Right hindlimb (tissue), 1 donor: ENCODE results near the gene ADARB1.
A peak's percentile ranks its signal among the peaks of the same experiment; 100 is the strongest.
"Not testable (repeated sequence)": the region's sequence is repeated elsewhere in the genome, so short reads cannot be mapped to it uniquely, and the experiment has no call there.

Experiments
- DNase-seq: peaks from one replicate; pipeline ENCODE4 v3.0.0-alpha.2; 2018

Gene ADARB1

DNA sequence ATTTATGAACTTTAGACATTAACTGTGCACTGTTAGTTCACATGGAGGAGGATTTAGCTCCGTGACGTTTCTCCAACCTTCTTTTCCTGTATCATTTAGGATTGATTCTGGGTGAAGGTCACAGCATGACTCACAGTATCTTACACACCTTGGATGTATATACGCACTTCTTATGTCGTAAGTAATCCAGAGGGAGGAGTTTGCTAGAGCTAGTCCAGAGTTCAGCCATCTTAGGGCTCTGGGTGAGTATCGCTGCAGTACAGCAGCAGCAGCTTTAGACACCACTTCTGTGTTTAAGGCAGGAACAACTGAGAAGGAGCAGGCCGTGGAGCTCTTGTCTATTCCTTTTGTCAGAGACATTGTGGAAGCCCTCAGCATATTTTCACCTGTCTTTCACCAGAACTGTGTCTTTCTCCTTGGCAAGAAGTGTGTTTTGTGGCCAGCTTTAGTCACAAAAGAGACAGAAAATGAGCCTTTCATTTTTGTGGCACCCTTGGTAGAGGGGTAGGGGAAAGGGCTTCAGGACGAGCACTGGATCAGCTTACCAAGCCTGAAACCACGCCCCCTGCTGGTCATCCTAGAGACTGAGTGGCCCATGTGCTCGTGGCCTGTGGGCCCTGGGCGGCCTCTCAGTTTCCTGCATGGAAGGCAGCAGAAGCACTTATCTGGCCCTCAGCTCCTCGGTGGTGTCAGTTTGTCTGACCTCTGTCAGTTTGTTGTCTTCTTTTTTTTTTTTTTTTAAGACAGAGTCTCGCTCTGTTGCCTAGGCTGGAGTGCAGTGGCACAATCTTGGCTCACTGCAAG lies 64.0 kb downstream of the ADARB1 start:
- DNase-seq: peak; percentile 61

GRCh38 chr21:45139003-45139360 lies 64.6 kb downstream of the ADARB1 start:
- DNase-seq: not testable (repeated sequence)

DNA sequence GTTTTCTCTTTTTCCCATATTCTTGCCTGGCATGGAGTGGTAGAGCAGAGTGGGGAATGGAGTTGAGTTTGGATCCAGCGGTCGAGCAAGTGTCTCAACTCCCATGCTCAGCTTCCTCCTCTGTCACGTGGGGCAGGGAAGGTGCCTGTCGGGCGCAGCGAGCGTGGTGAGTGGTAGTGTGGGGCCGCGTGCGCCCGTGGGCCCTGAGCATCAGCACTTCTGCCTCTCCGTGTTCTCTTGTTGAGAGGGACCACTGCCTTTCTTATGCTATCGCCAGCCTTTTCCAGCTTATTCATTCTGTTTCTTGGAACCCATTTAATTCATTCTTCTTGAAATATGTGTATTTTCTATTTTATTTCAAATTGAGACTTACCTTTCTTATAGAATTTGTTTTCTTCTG lies 65.1 kb downstream of the ADARB1 start:
- no peak for DNase-seq

DNA sequence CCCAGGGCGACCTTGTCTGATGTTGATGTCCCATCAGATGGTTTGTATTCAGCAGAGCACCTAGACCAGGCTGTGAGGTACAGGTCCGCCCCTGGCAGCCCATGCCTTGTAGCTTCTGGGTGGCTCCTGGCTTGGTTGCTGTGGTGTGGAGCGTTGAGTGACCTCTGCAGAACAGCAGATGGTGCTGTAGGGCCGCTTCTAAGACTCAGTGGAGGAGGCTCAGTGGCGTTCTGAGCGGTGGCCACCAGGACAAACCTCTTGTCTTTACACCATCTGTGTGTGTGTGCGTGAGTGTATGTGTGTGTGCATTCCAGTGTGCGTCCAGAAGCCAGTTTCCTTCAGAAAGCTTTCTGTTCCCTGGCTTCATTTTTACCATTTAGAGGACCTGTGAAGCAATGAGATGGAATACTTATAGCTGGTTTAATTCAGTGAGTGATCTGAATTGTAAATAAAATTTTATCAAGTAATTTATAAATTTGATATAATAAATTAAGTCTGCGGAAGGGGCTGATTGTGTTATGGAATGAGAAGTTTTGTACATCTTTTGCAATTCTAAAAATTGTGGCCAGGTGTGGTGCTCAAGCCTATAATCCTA lies 66.1 kb downstream of the ADARB1 start:
- DNase-seq: peak; percentile 90

- DNase-seq: not testable (repeated sequence)
Measured at GRCh38 chr21:45140944-45141343, 66.6 kb downstream of the ADARB1 start.

- DNase-seq: no peak
Measured at GRCh38 chr21:45141507-45141906, 67.1 kb downstream of the ADARB1 start.

DNA sequence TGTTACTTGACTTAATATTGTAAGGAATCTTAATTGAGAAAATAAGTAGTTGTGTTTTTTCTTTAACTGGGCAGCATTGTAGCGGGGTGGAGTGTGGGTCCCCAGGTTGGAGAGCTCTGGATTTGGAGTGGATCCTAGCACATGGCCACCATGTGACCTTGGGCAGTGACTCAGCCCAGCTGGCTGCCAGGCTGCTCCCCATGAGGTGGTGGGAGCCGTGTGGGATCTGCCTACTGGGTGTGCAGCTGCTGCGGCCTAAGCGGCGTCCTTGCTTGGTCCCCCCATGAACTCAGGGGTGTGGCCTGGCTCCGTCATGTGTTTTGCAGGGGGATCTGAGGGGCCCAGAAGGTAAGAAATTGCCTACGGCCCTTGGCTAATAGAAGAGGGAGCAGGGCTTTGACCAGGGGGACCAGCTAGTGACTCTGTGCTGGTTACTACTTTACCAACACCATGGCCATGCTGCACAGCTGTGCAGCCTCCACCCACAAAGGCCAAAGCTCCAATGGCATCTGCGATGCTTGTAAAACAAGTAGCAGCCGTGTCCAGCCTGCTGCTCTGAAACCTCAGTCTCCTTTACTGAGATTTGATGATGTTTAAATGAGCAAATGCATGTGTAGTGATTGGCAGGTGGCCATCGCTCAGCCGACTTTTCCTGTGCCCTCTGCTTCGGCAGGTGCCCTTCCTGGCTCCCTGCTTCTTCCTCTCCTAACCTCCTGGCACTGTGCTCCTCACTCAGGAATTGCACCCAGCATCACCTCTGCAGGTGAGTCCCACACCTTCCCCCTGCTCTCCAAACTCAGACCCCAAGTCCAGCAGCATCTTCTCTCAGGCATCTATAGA lies 68.3 kb downstream of the ADARB1 start:
- peak; percentile 71 for DNase-seq

GRCh38 chr21:45143855-45144254 lies 69.5 kb downstream of the ADARB1 start:
- no peak for DNase-seq

- no peak for DNase-seq
Measured at GRCh38 chr21:45145146-45145545, 70.8 kb downstream of the ADARB1 start.

GRCh38 chr21:45145846-45146245 lies 71.5 kb downstream of the ADARB1 start:
- not testable (repeated sequence) for DNase-seq

DNA sequence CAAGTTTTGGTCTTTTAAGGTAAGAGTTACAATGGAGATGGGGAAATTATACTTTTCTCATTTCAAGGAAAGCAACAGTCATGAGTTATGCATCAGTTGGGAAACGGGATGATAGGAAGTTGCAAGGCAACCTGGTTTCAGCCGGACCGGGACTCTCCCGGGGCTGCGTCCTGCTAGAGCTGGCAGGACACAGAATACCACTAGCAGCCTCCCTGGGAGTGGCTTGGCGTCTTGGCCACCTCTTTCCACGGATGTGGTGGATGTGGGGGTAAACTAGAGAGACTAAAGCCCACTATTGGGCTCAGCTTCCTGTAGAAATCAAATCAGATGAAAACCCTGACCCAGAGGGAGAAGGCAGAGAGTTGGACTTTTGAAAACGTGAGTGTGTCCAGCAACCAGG lies 71.9 kb downstream of the ADARB1 start:
- DNase-seq: peak; percentile 23

DNA sequence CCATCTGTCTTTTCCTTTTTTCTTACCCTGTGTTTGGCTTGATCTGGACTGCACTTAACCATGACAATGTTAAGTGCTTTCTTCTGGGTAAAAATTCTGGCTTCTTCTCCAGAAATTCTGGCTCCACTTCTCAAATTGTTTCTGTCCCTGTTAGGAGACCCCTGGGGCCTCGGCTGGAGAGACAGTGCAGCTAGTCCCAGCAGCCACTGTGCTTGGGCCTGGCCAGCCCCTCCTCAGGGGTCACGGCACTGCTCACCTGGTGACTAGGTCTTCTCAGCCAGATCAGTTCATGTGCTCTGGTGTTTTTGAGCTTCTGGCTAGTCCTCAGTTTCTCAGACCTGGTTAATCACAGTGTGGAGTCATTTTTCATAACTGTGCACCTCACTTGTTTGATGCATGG lies 72.4 kb downstream of the ADARB1 start:
- no peak for DNase-seq

DNA sequence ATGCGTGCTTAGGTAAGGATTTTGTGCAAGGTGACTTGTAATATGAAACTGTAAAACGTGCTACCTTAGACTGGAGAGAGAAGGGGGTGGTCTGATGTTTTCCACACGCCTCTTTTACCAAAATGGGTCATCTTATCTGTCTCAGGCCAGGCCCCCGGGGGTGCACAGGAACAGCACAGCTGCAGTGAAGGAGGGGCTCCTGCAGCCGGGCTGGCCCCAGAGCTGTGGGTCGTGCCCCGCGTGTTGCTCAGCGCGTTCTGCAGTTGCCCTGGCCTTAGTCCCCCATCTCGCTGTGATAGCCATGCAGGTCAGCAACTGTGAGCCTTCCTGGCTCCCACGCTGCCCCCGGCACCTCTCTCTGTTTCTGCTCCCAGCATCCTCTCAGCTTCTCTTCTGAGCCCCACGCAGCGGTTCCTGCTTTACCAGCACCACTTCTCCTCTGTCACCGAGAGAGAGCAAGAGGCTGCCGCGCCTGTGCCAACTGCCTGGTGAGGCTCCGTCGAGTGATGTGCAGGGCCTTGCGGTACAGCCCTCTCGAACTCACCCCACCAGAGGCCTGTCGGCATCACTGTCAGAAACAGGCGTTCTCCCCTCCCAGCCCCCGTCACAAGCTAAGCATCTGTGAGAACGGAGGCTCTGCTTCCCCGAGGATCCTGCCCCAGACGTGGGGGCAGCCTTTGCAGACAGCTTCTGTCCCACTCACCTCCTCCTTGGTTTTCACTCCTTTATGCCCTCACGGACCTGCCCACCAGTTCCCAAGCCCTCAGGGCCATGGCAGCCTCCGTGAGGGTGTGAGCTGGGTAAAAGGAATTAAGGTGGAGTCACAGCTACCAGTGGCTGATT lies 73.3 kb downstream of the ADARB1 start:
- no peak for DNase-seq

DNA sequence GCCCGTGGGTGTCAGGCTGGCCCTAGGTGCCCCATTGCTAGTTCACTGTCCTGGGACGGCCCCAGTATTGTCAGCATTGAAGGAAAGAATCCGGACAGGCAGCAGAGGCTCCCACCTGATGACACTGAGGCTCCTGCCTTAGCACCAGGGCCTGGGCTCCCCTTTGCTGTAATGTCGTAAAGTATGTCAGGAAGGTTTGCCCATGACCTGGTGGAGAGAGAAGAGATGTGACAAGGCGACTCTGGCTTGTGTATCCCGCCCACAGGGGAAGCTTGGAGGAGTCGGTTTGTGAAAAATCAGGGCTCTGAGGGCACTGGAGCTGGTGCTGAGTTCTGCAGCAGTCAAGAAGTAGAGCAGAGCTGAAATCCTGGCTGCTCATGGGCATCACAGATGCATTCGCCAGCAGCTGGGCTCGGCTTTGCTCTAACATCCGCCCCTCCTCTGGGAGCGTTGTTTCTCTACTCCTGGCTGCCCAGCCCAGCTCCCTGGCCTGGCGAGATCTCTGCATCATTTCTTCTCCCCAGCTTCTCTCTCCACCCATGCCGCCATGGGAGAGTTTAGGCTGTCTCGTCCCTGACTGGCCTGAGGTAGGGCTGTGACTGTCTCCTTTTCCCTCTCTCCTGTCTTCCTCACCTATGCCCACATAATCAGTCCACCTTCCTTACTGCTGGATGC lies 74.1 kb downstream of the ADARB1 start:
- DNase-seq: no peak

GRCh38 chr21:45149021-45149420 lies 74.6 kb downstream of the ADARB1 start:
- DNase-seq: no peak

DNA sequence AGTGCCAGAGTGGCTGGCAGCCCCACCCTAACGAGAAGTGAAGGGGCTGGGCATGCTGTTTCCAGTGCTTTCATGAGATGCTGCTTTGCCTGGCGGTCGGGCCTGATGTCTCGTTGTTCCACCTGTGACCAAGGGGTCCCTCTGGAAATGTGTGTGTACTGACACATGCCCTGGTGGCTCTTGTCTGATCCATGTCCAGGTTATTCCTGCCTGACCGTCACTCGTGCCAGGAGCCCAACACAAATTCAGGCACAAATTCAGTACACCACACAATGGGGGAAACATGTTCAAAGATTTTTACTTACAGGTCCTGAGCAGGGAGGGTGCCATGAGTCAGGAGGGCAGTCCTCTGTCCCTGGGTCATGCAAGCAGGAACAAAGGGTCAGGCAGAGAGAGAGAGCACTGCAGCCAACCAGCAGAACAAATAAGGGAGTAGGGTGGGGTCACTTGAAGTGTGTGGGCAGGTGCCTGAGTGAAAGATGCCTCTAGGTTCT lies 76.3 kb downstream of the ADARB1 start:
- no peak for DNase-seq

DNA sequence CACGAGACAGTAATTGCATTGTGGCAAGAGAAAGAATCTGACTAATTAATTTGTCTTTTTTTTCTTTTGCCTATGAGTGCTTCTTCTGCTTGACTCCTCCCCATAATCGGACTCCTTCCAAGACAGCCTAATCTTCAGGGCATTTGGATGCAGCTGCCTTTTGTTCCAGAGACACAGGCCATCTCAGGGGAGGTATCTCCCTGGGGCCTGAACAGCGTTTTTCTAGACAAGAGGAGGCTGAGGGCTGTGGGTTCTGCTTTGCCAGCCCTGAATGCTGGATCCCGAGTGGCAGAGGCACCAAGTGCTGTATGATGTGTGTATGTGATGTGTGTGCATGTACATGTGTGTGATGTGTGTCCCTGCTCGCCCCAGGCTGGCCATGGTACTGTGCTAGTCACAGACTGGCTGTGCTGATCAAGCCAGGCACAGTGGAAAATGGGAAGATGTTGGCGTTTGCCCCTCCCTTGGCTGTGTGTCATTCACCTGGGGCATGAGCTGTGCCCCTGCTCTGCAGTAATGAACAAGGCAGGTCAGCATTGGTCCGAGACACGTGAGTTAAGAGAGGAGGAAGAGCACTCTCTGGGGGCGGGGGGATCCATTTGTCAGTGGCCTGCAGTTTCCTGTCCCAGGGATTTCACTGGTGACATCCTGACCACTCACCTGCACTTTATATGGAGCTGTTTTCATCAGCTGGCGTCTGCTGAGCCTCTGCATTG lies 77.2 kb downstream of the ADARB1 start:
- DNase-seq: no peak

DNA sequence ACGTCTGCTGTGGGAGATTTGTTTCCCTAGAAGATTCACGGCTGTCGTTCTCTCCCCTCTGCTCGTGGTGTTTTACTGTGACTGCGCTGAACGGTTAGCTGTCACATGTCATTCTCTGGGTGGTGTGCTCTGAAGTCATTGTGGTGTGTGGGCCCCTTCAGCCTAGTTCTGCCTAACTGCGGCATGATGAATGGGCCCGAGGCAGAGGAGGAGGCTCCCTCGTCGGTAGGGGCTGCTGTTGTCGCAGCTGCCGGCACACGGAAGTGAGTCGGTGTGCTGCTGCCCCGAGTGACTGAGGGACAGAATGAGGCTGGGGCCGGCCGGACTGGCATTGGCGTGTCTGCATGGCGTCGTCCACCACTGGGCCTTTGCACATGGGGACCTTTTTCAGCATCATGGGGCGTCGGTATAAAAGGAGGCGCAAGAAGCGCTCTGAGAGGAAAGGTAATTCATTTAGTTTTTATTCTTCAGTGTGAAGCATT lies 77.9 kb downstream of the ADARB1 start:
- no peak for DNase-seq

DNA sequence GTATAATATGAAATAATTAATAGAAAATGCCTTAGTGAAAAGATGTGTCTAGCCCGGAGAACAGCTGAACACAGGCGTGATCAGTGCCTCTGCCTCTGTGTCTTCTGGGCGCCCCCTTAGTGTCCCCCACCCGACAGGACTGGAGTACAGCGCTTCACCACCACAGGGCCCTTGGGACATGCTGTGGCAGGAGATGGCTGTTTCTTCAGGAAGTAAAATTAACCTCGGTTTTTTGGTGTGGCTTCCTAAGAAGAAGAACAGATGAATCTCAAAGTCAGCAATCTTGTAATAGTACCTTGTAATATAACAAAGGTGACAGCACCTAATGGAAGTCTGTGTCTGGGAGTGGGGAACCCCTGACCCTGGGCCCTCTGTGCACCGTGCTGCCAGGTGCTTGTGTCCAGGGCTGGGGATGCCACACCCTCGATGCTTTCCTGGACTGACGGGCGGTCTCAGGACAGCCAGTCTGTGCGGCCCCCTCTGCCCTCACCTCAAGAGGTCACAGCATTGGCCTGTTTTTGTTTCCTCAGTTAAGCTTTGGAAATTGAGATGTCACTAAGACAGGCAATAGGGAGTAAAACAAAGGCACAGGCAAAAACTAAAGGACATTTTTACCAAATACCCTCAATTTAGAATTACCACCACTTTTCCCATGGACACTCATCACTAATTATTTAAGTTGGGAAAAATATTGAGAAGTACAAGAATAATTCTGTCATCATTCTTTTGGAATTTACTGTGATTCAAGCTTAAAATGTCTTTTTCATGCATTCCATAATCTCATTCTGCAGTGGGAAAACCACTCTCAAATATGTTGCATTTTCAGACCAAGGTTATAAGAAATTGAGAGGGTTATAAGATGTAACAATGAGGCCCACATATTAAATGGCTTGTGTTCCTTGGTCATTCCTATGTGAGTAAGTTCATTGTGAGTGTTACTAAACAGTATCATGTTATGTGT lies 79.3 kb downstream of the ADARB1 start:
- DNase-seq: no peak
